ENCODE results near the gene COL19A1.

Gene COL19A1

GRCh38 chr6:69976591-69977090, 110.3 kb downstream of the COL19A1 start:
- no peak for TF ChIP-seq ZFX (IDR thresholded peaks at IDR 0.05; ENCODE audit: borderline replicate concordance)
- no peak for TF ChIP-seq CTCF (IDR thresholded peaks at IDR 0.05)
- no peak overlapping the region for H3K27ac ChIP-seq

GRCh38 chr6:69980624-69981023, 114.3 kb downstream of the COL19A1 start:
- no peak overlapping the region for H3K27ac ChIP-seq

GRCh38 chr6:69984506-69984905, 118.2 kb downstream of the COL19A1 start:
- no peak for TF ChIP-seq CTCF (IDR thresholded peaks at IDR 0.05)
- TF ChIP-seq ZFX (IDR thresholded peaks at IDR 0.05; ENCODE audit: borderline replicate concordance) = no peak
- H3K27ac ChIP-seq = no peak overlapping the region

More at GRCh38 chr6:69980624-69981023, 114.3 kb downstream of the COL19A1 start:
- TF ChIP-seq ZFX (IDR thresholded peaks at IDR 0.05; ENCODE audit: borderline replicate concordance) = no peak

- TF ChIP-seq ZFX (IDR thresholded peaks at IDR 0.05; ENCODE audit: borderline replicate concordance) = no peak
- no peak for TF ChIP-seq CTCF (IDR thresholded peaks at IDR 0.05)
- no peak overlapping the region for H3K27ac ChIP-seq
Observed at GRCh38 chr6:69985180-69985579, 118.8 kb downstream of the COL19A1 start.

- no peak overlapping the region for H3K27ac ChIP-seq
- TF ChIP-seq ZFX (IDR thresholded peaks at IDR 0.05; ENCODE audit: borderline replicate concordance) (no peak), CTCF (IDR thresholded peaks at IDR 0.05) (no peak)
Observed at GRCh38 chr6:69987550-69987949, 121.2 kb downstream of the COL19A1 start.

GRCh38 chr6:69988458-69989126, 122.2 kb downstream of the COL19A1 start:
- no peak overlapping the region for H3K27ac ChIP-seq
- TF ChIP-seq CTCF (IDR thresholded peaks at IDR 0.05) (no peak), ZFX (IDR thresholded peaks at IDR 0.05; ENCODE audit: borderline replicate concordance) (no peak)

GRCh38 chr6:69994251-69994650, 127.9 kb downstream of the COL19A1 start:
- H3K27ac ChIP-seq = no peak overlapping the region
- TF ChIP-seq CTCF (IDR thresholded peaks at IDR 0.05) (no peak), ZFX (IDR thresholded peaks at IDR 0.05; ENCODE audit: borderline replicate concordance) (no peak)
